Measurements from ENCODE around the gene GPR42.

- TF ChIP-seq POLR2A (IDR thresholded peaks at IDR 0.05) (no peak), CTCF (IDR thresholded peaks at IDR 0.05 in 8 of 11, conservative IDR thresholded peaks at IDR 0.05 in 3 of 11) (no peak), POLR2AphosphoS5 (IDR thresholded peaks at IDR 0.05) (no peak)
These were observed 1.3 kb upstream of the GPR42 start for GRCh38 chr19:35369522-35369921.

All from spleen (tissue), 7 donors.